T-cell (primary cell): Measurements from ENCODE around the gene CILP2. TPM values are rescaled to one million over a fixed set of nuclear protein-coding genes. Genes with fewer than 3 reads are reported as not detected.

Experiments used
- ATAC-seq, 4 experiments: fragments of 200-7000 bp in 3 of 4; fragments of 150-1000 bp in 1 of 4; cut with Tn5 transposase; replicated peaks in 1 of 4; 1 replicate in 3 of 4; 2 replicates in 1 of 4; pipeline ENCODE4 v1.10.0; 2021; ENCODE audit warnings: moderate library complexity in 3 of 4, mild to moderate bottlenecking in 2 of 4, moderate number of reproducible peaks in 1 of 4
- CTCF ChIA-PET, 2 donors: fragments of 300-600 bp; sonication (Branson Sonifier 250); formaldehyde crosslinking; loops; one replicate each; lab custom pipeline; 2022; ENCODE audit warnings: antibody characterized with exemption in 2 of 2; lab: Charles Lee
- POLR2A ChIA-PET, 2 donors: fragments of 300-600 bp; sonication (Branson Sonifier 250); formaldehyde crosslinking; loops; one replicate each; lab custom pipeline; 2022; ENCODE audit warnings: antibody characterized with exemption in 2 of 2; lab: Charles Lee
- DNase-seq, 35 experiments: peaks; one replicate each; pipeline versions ENCODE4 v3.0.0 to v3.0.0-alpha.2; 2013 to 2023
- H3K27ac ChIP-seq: one replicate; pipeline ENCODE4 v1.5.1; 2013; ENCODE audit warnings: low read length
- H3K27me3 ChIP-seq, 2 experiments: replicated peaks in 1 of 2; 1 replicate in 1 of 2; 2 replicates in 1 of 2; pipeline versions ENCODE4 v1.6.1 to v1.7.0; 2013; ENCODE audit warnings: low read length in 1 of 2, mixed read lengths in 1 of 2; ENCODE audit not compliant: control insufficient read depth in 2 of 2, insufficient read depth in 2 of 2; ENCODE audit errors: extremely low read depth in 1 of 2
- H3K36me3 ChIP-seq, 2 donors: 1 replicate in 1 of 2; 2 replicates in 1 of 2; pipeline versions ENCODE4 v1.6.1 to v1.7.0; 2013; ENCODE audit warnings: low read length in 1 of 2; ENCODE audit not compliant: control insufficient read depth in 2 of 2, insufficient read depth in 1 of 2; ENCODE audit errors: extremely low read depth in 1 of 2
- H3K4me1 ChIP-seq, 2 experiments: 1 replicate in 1 of 2; 2 replicates in 1 of 2; pipeline versions ENCODE4 v1.6.1 to v1.7.0; 2013; ENCODE audit warnings: low read length in 2 of 2, mixed read lengths in 1 of 2; ENCODE audit not compliant: insufficient read depth in 2 of 2, control insufficient read depth in 1 of 2; ENCODE audit errors: extremely low read depth in 1 of 2
- H3K4me3 ChIP-seq, 2 donors: 1 replicate in 1 of 2; 2 replicates in 1 of 2; pipeline versions ENCODE4 v1.5.1 to v1.7.0; 2013; ENCODE audit warnings: mild to moderate bottlenecking in 2 of 2, low read length in 1 of 2, moderate library complexity in 1 of 2; ENCODE audit not compliant: control insufficient read depth in 1 of 2; ENCODE audit errors: extremely low read depth in 1 of 2
- H3K9me3 ChIP-seq: 2 replicates; pipeline ENCODE4 v1.7.0; 2013
- H3K27ac Mint-ChIP-seq, 2 donors: one replicate each; pipeline ENCODE4 v1.8.0; 2020 to 2021; ENCODE audit warnings: mild to moderate bottlenecking in 2 of 2, mixed read lengths in 2 of 2
- H3K27me3 Mint-ChIP-seq, 2 donors: one replicate each; pipeline ENCODE4 v1.8.0; 2021 to 2022; ENCODE audit warnings: mixed read lengths in 2 of 2
- H3K36me3 Mint-ChIP-seq: one replicate; pipeline ENCODE4 v1.8.0; 2021; ENCODE audit warnings: mixed read lengths
- H3K4me1 Mint-ChIP-seq, 3 donors: one replicate each; pipeline ENCODE4 v1.8.0; 2020 to 2022; ENCODE audit warnings: mixed read lengths in 3 of 3, mild to moderate bottlenecking in 1 of 3
- H3K4me3 Mint-ChIP-seq, 3 donors: one replicate each; pipeline ENCODE4 v1.8.0; 2020 to 2022; ENCODE audit warnings: mild to moderate bottlenecking in 3 of 3, mixed read lengths in 3 of 3, moderate library complexity in 3 of 3
- H3K9me3 Mint-ChIP-seq, 3 donors: one replicate each; pipeline ENCODE4 v1.8.0; 2020 to 2022; ENCODE audit warnings: mixed read lengths in 3 of 3
- WGBS: methylation state at CpG from one replicate; pipeline ENCODE4 v1.1.5; 2013; ENCODE audit warnings: missing lambda C conversion rate; ENCODE audit not compliant: insufficient coverage; 5-methylcytosine and 5-hydroxymethylcytosine counted together
- total RNA-seq, 35 experiments: library from RNA in 6 of 35; stranded (reverse) in 6 of 35; fragments of 120-200 nt in 1 of 35; gene quantifications; one replicate each; pipeline versions ENCODE4 v1.2.1 to v1.2.4 and lab custom pipeline; 2013 to 2026

The CILP2 gene
- total RNA-seq, 5 donors from 2014 or later (not counting 1 experiment from before 2014, with no cell fraction given): 0.23 to 1.3 (median 0.41) TPM

DNA sequence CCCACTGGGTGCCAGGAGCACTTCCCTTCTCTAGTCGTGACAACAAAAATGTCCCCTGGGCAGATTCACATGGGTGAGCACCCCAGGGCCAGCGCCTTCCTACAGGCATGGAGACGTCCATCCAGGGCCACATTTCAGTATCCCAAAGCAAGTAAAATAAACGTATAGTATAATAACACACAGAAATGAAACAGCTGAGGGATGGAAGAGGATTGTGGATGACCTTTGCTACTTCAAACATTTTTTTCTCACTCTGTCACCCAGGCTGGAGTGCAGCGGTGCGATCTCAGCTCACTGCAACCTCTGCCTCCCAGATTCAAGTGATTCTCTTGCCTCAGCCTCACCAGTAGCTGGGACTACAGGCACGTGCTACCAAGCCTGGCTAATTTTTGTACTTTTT, 28.2 kb downstream of the CILP2 start:
- H3K4me1 Mint-ChIP-seq: peaks cover 3 to 6% (median 5%) of the 10 kb centered on the region in 3 donors
- H3K9me3 Mint-ChIP-seq: no peaks in the 10 kb centered on the region
- peaks cover 51% of the 10 kb centered on the region for H3K36me3 Mint-ChIP-seq
- no peak overlapping the region for H3K27ac ChIP-seq
- CTCF ChIA-PET: interaction anchor here in 1 of 2 donors (0.6 kb wide), 1 partner anchor 12 kb away, joined by 5 read pairs; no protein-coding TSS in a partner anchor
- WGBS: 83% methylated on average over 2 of the region's 7 CpGs
- H3K9me3 ChIP-seq: no peaks in the 10 kb centered on the region
- ATAC-seq (no peak), DNase-seq (no peak)
- H3K36me3 ChIP-seq: peaks cover 12 to 48% of the 10 kb centered on the region in 2 donors
- no peaks in the 10 kb centered on the region for H3K27me3 ChIP-seq
- H3K4me3 ChIP-seq: no peak overlapping the region
- no peak overlapping the region for H3K4me3 Mint-ChIP-seq
- H3K27me3 Mint-ChIP-seq: no peaks in the 10 kb centered on the region
- no peak overlapping the region for H3K27ac Mint-ChIP-seq
- peaks cover 0 to 7% of the 10 kb centered on the region in 2 experiments for H3K4me1 ChIP-seq
- POLR2A ChIA-PET: no interaction called here

DNA sequence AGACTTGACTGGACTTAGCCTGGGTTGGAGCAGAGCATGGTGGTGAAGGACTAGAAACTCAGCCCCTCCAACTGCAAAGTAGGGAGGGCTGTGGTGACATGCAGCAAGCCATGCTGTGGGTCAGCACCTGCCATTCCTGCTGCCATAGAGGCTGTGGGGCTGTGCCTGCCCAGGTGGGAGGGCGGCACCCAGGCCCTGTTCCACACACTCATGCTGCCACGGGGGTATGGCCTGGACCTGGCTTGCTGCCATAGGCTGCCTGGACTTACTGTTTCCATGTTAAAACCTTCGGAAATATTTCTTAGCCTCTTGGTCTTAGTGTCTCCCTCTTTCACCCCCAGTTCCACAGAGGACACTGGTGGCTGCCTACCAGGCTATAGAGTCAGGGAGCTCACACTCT, 29.3 kb downstream of the CILP2 start:
- Mint-ChIP-seq H3K27ac (peak overlapping the region in 1 of 2 donors; percentile 64), H3K9me3 (no peaks in the 10 kb centered on the region), H3K4me1 (peaks cover 2 to 3% (median 3%) of the 10 kb centered on the region in 3 donors), H3K36me3 (peaks cover 40% of the 10 kb centered on the region), H3K4me3 (no peak overlapping the region), H3K27me3 (no peaks in the 10 kb centered on the region)
- CTCF ChIA-PET: no interaction called here
- no peak for DNase-seq
- no peak for ATAC-seq
- Histone ChIP-seq H3K36me3 (peaks cover 12 to 39% of the 10 kb centered on the region in 2 donors), H3K4me3 (no peak overlapping the region), H3K27me3 (no peaks in the 10 kb centered on the region), H3K27ac (no peak overlapping the region), H3K9me3 (no peaks in the 10 kb centered on the region), H3K4me1 (peaks cover 0 to 7% of the 10 kb centered on the region in 2 experiments)
- WGBS: 80% methylated on average over 3 of the region's 3 CpGs
- POLR2A ChIA-PET: no interaction called here

DNA sequence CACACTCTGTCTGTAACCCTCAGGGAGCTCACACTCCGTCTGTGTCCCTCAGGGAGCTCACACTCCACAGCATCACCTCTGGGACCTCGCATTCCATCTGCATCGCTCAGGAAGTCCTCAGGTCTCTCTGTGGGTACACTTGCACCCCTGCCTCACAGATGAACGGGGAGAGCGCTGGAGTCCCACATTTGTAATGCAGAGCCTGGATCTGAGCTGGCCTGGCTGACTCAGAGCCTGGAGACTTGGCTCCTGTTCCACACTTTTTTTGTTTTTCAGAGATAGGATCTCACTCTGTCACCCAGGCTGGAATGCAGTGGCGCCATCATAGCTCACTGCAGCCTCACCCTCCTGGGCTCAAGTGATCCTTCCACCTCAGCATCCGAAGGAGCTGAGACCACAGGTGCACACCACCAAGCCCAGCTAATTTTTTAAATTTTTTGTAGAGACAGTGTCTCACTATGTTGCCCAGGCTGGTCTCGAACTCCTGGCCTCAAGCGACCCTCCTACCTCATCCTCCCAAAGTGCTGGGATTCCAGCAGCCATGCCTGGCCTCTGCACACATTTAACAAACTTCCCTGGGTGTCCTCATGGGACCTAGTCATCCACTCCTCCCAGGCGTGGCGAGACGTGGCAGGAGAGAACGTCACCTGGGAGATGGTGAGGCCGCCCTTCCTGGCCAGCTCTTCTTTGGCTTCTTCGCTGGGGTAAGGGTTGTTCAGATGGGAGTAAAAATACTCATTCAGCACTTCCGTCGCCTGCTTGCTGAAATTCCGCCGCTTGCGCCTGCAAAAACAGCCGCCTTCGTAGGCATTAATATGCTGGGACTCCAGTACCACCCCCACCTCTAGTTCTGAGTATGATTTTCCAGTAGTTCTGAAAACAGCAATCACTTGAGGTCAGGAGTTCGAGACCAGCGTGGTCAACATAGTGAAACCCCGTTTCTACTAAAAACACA, 31.0 kb downstream of the CILP2 start:
- Mint-ChIP-seq H3K36me3 (peaks cover 43% of the 10 kb centered on the region), H3K27me3 (no peaks in the 10 kb centered on the region), H3K4me3 (no peak overlapping the region), H3K27ac (peak overlapping the region in 1 of 2 donors; percentile 34), H3K4me1 (peaks cover 0 to 2% (median 0%) of the 10 kb centered on the region in 3 donors), H3K9me3 (no peaks in the 10 kb centered on the region)
- ATAC-seq: no peak
- DNase-seq: no peak
- no peaks in the 10 kb centered on the region for H3K27me3 ChIP-seq
- H3K9me3 ChIP-seq: no peaks in the 10 kb centered on the region
- H3K36me3 ChIP-seq: peaks cover 9 to 39% of the 10 kb centered on the region in 2 donors
- no peak overlapping the region for H3K4me3 ChIP-seq
- WGBS: 91% methylated on average over 13 of the region's 25 CpGs
- H3K27ac ChIP-seq: no peak overlapping the region
- H3K4me1 ChIP-seq: no peaks in the 10 kb centered on the region
- CTCF ChIA-PET: interaction anchor here (0.6 to 0.9 kb wide), 2 partner anchors 37 to 404 kb away, joined by 3 to 7 read pairs; no protein-coding TSS in a partner anchor
- POLR2A ChIA-PET: interaction anchor here in 1 of 2 donors (0.7 kb wide), 1 partner anchor 100 kb away, joined by 3 read pairs; the partner anchor contains the start of gene ZNF101

DNA sequence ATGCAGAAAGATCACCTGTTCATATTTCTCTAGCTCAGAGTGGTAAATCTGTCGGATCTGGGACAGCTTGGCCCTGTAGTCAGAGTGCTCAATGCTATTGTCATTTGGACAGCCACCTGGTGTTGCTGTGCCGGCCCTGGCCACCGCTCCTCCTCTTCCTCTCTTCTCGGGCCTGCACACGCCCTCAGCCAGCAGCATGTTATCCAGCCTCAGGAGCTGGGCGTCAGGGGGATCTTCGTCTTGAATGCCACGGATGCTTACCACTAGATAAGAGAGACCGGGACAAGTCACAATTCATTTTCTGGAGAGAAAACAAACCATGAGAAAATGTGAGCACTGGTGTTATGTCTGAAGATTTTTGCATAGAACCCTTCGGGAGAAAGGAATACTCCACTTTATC, 32.5 kb downstream of the CILP2 start:
- H3K4me3 ChIP-seq: no peak overlapping the region
- no peaks in the 10 kb centered on the region for H3K27me3 ChIP-seq
- ATAC-seq: no peak
- H3K27ac Mint-ChIP-seq: no peak overlapping the region
- peaks cover 9 to 29% of the 10 kb centered on the region in 2 donors for H3K36me3 ChIP-seq
- ChIA-PET CTCF (no interaction called here), POLR2A (no interaction called here)
- H3K27me3 Mint-ChIP-seq: no peaks in the 10 kb centered on the region
- H3K9me3 Mint-ChIP-seq: no peaks in the 10 kb centered on the region
- no peaks in the 10 kb centered on the region for H3K9me3 ChIP-seq
- 95% methylated on average over 9 of the region's 10 CpGs for WGBS
- no peak for DNase-seq
- H3K36me3 Mint-ChIP-seq: peaks cover 29% of the 10 kb centered on the region
- H3K4me1 ChIP-seq: no peaks in the 10 kb centered on the region
- peaks cover 0 to 2% (median 2%) of the 10 kb centered on the region in 3 donors for H3K4me1 Mint-ChIP-seq
- no peak overlapping the region for H3K27ac ChIP-seq
- no peak overlapping the region for H3K4me3 Mint-ChIP-seq

DNA sequence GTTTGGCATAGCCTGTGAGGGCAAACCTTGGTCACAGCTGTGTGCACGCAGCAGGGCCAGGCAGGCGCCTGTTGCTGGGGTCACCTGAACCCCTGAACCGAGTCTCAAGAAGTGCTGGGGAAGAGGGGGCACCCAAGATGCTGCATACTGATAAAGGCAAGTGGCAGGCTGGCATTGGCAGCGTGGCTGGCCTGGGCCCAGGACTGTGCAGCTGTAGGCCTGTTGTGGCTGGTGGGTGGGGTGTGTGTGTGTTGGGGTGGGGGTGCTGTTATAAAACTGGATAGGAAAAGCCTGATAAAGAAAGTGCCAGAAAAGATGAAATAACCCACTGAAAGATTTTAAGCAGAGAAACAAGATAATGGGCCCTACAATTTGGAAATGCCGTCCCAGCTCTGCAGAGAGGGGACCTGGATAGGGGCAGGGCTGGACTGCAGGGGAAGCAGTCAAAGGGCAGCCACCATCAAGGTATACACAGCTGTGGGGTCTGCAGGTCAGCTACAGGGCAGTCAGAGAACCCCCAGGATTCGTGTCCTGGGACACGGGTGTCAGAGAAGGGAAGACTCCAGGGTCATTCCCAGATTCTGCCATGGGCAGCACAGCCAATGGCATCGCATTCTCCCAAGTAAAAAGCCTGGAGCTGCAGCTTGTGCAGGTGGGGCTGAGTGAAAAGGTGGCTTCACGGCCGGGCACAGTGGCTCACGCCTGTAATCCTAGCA, 33.2 kb downstream of the CILP2 start:
- WGBS: 94% methylated on average over 11 of the region's 11 CpGs
- no peak overlapping the region for H3K4me3 Mint-ChIP-seq
- Histone ChIP-seq H3K9me3 (no peaks in the 10 kb centered on the region), H3K36me3 (peaks cover 9 to 29% of the 10 kb centered on the region in 2 donors), H3K4me3 (no peak overlapping the region), H3K4me1 (no peaks in the 10 kb centered on the region), H3K27me3 (no peaks in the 10 kb centered on the region), H3K27ac (no peak overlapping the region)
- H3K9me3 Mint-ChIP-seq: no peaks in the 10 kb centered on the region
- DNase-seq (no peak), ATAC-seq (no peak)
- peaks cover 0 to 2% (median 2%) of the 10 kb centered on the region in 3 donors for H3K4me1 Mint-ChIP-seq
- ChIA-PET CTCF (interaction anchor here in 1 of 2 donors (0.7 kb wide), 1 partner anchor 196 kb away, joined by 4 read pairs; no protein-coding TSS in a partner anchor), POLR2A (no interaction called here)
- no peaks in the 10 kb centered on the region for H3K27me3 Mint-ChIP-seq
- no peak overlapping the region for H3K27ac Mint-ChIP-seq
- peaks cover 29% of the 10 kb centered on the region for H3K36me3 Mint-ChIP-seq

DNA sequence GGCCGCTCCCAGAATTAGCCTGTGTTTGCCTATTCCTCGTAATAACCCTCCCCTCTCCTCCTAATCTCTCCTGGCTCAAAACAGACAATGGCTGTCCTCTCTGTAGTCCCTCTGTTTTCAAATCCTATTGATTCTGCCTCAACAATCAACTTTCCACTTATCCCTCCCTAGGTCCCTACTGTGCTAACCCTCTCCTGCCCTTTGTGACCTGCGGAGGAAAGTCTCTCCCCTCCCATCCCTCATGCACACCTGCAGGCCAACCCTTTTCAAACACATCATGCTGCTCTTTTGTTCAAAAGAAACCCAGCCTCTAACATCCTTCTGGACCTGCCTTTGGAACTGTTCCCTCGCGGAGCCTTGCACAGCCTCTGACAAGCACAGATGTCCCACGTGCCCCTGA, 37.3 kb downstream of the CILP2 start:
- Histone ChIP-seq H3K4me3 (no peak overlapping the region), H3K36me3 (peaks cover 2 to 4% of the 10 kb centered on the region in 2 donors), H3K27me3 (no peaks in the 10 kb centered on the region), H3K4me1 (peaks cover 0 to 5% of the 10 kb centered on the region in 2 experiments), H3K9me3 (no peaks in the 10 kb centered on the region), H3K27ac (no peak overlapping the region)
- peaks cover 5 to 7% (median 6%) of the 10 kb centered on the region in 3 donors for H3K4me1 Mint-ChIP-seq
- H3K9me3 Mint-ChIP-seq: no peaks in the 10 kb centered on the region
- no peaks in the 10 kb centered on the region for H3K27me3 Mint-ChIP-seq
- CTCF ChIA-PET: no interaction called here
- H3K36me3 Mint-ChIP-seq: peaks cover 10% of the 10 kb centered on the region
- H3K27ac Mint-ChIP-seq: no peak overlapping the region
- DNase-seq (no peak), ATAC-seq (no peak)
- POLR2A ChIA-PET: no interaction called here
- no peak overlapping the region for H3K4me3 Mint-ChIP-seq
- WGBS: 87% methylated on average over 6 of the region's 6 CpGs
